Measurements from ENCODE around the gene F8. TPM values are rescaled to one million over a fixed set of nuclear protein-coding genes. Genes with fewer than 3 reads are reported as not detected.

The F8 gene
- total RNA-seq (2022; extraction: Qiagen RNA extraction) = 3.9 to 4.5 TPM (median 4.1 TPM) in 5 replicates

DNA sequence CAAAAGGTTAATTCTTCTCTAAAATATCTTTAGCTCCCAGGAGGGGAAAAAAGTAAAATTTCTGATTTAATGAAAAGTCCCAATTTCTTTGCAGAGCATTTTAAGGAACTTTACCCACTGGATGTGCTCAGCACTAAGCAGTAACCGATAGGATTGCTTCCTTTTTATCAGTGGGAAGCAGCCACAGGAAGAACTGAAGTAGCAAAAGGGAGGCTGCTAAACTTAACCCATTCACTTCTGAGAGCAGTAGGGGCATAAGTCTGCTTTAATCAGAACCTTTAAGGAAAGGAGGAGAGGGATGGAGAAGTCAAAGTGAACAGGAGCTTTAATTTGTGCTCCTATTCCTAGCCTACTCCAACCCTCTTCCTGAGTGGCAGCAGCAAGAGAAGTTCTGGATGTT, at the start of gene F8:
F8 (minus strand) TSS at position 139 of the 400 bp plus-strand sequence. CDS start 171 bp downstream, outside the sequence.

DNA sequence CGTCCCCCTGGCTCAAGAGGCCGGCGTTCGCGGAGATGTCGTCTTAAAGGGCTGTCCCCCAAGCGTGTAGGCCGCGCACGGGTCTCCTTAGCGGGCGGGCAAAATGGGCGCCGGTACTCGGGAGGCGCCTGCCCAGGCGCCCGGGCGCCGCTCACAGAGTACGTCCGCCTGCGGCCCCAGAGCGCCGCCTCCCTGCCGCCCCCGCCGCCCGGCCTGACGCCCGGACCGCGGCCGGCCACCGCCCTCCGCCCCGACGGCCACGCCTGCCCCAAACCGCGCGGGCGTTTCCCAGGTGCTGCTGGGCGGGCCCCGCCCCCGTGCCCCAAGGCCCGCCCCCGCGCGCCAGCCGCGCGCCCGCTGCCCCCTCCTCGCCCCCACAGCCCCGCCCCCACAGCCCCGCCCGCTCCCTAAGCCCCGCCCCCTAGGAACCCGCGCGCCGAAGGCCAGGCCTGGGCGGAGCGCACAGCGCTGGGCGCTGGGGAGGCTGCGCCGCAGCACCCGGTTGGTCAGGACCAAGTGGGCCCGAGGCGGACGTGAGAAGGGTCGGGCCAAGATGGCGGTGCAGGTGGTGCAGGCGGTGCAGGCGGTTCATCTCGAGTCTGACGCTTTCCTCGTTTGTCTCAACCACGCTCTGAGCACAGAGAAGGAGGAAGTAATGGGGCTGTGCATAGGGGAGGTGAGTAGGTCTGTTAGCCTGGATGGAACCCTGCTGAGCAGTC, 48.6 kb upstream of the F8 start, which contains the start of the genes BRCC3, CMC4 and MTCP1:
BRCC3 (plus strand) TSS at position 534 of the 719 bp plus-strand sequence; CDS start at position 554, 20 bp downstream.
CMC4 (minus strand) TSS at position 162 of the 719 bp plus-strand sequence. CDS start 7,113 bp downstream, outside the sequence.
MTCP1 (minus strand) TSS at position 162 of the 719 bp plus-strand sequence. CDS start 5,126 bp downstream, outside the sequence.

GRCh38 chrX:155026727-155027508, 4.4 kb upstream of the F8 start, which contains the start of gene FUNDC2:
FUNDC2 (plus strand) TSS chrX:155026844; CDS start chrX:155026939, 95 bp downstream.

GRCh38 chrX:154886069-154886788, 136.3 kb downstream of the F8 start, which contains the start of gene F8A1:
F8A1 (plus strand) TSS chrX:154886355; CDS start chrX:154886375, 20 bp downstream.

GRCh38 chrX:154834562-154834961, 188.0 kb downstream of the F8 start, which contains the start of gene SMIM9:
SMIM9 (minus strand) TSS chrX:154834662; CDS start chrX:154830856, 3,806 bp downstream.

GRCh38 chrX:154804957-154805695, 217.4 kb downstream of the F8 start, which contains the start of gene MPP1:
MPP1 (minus strand) TSS chrX:154805485; CDS start chrX:154805373, 112 bp downstream.

Other genes starting within 250 kb of the F8 start
- 16.0 to 17.7 TPM (median 16.4 TPM) in 5 replicates for gene MPP1, start 217.2 kb downstream of the F8 start, total RNA-seq (2022; extraction: Qiagen RNA extraction)
- not detected in 5 replicates for gene SMIM9, start 188.1 kb downstream of the F8 start, total RNA-seq (2022; extraction: Qiagen RNA extraction)
- gene F8A1, start 136.4 kb downstream of the F8 start, total RNA-seq (2022; extraction: Qiagen RNA extraction) = 60.9 to 97.0 TPM (median 93.1 TPM) in 5 replicates
- 99.7 to 125 TPM (median 123 TPM) in 5 replicates for gene FUNDC2, start 4.1 kb upstream of the F8 start, total RNA-seq (2022; extraction: Qiagen RNA extraction)
- 15.0 to 19.6 TPM (median 17.4 TPM) in 5 replicates for gene CMC4, start 48.4 kb upstream of the F8 start, total RNA-seq (2022; extraction: Qiagen RNA extraction)
- gene MTCP1, start 48.4 kb upstream of the F8 start, total RNA-seq (2022; extraction: Qiagen RNA extraction) = 15.8 to 24.0 TPM (median 18.9 TPM) in 5 replicates
- gene BRCC3, start 48.8 kb upstream of the F8 start, total RNA-seq (2022; extraction: Qiagen RNA extraction) = 23.6 to 28.1 TPM (median 25.5 TPM) in 5 replicates
- 47.0 to 67.0 TPM (median 49.1 TPM) in 5 replicates for gene VBP1, start 193.7 kb upstream of the F8 start, total RNA-seq (2022; extraction: Qiagen RNA extraction)
- 0.43 to 0.80 TPM (median 0.69 TPM) in 5 replicates for gene RAB39B, start 241.8 kb upstream of the F8 start, total RNA-seq (2022; extraction: Qiagen RNA extraction)

Measured in A549 treated with Mapracorat at 1 μM for 4 hours (cell line).